CD14-positive monocyte (primary cell): ENCODE results near the gene ACTL8. TPM values are rescaled to one million over a fixed set of nuclear protein-coding genes. Genes with fewer than 3 reads are reported as not detected.

Source experiments
- DNase-seq, 3 donors: peaks; one replicate each; pipeline ENCODE4 v3.0.0-alpha.2; 2011 to 2022
- H2AFZ ChIP-seq: 2 replicates; pipeline ENCODE4 v1.6.0; 2012; ENCODE audit warnings: mild to moderate bottlenecking, low read depth, low read length, inconsistent platforms; ENCODE audit not compliant: insufficient read depth, poor library complexity, severe bottlenecking
- H3K27ac ChIP-seq, 2 donors: 1 replicate in 1 of 2; 2 replicates in 1 of 2; pipeline ENCODE4 v1.5.1; 2012 to 2013; ENCODE audit warnings: low read length in 2 of 2, control low read depth in 1 of 2, inconsistent platforms in 1 of 2, low read depth in 1 of 2, mild to moderate bottlenecking in 1 of 2
- H3K27me3 ChIP-seq, 2 donors: one replicate each; pipeline versions ENCODE4 v1.6.0 to v1.6.1; 2011 to 2013; ENCODE audit warnings: low read length in 2 of 2; ENCODE audit not compliant: control insufficient read depth in 2 of 2, insufficient read depth in 2 of 2
- H3K36me3 ChIP-seq, 2 donors: replicated peaks in 1 of 2; 1 replicate in 1 of 2; 2 replicates in 1 of 2; pipeline versions ENCODE4 v1.5.1 to v1.6.1; 2012 to 2013; ENCODE audit warnings: low read length in 2 of 2, control low read depth in 1 of 2, inconsistent platforms in 1 of 2, mild to moderate bottlenecking in 1 of 2; ENCODE audit not compliant: insufficient read depth in 2 of 2, control insufficient read depth in 1 of 2
- H3K4me1 ChIP-seq, 2 donors: 1 replicate in 1 of 2; 2 replicates in 1 of 2; pipeline versions ENCODE4 v1.5.1 to v1.6.1; 2012 to 2013; ENCODE audit warnings: low read length in 2 of 2, control low read depth in 1 of 2, inconsistent platforms in 1 of 2, mild to moderate bottlenecking in 1 of 2, moderate library complexity in 1 of 2; ENCODE audit not compliant: insufficient read depth in 2 of 2, control insufficient read depth in 1 of 2
- H3K4me2 ChIP-seq: replicated peaks from 2 replicates; pipeline ENCODE3; 2012; ENCODE audit warnings: low read length, moderate library complexity, mild to moderate bottlenecking; ENCODE audit not compliant: poor library complexity, severe bottlenecking; ENCODE audit errors: extremely low read depth
- H3K4me3 ChIP-seq, 3 experiments: fragments of 200-600 bp in 1 of 3; sonication (generic) in 1 of 3; replicated peaks in 1 of 3; 1 replicate in 2 of 3; 2 replicates in 1 of 3; pipeline ENCODE4 v1.5.1; 2011 to 2013; ENCODE audit warnings: low read length in 3 of 3, mild to moderate bottlenecking in 3 of 3, control low read depth in 2 of 3, low read depth in 2 of 3, inconsistent platforms in 1 of 3, moderate library complexity in 1 of 3
- H3K79me2 ChIP-seq: 2 replicates; pipeline ENCODE4 v1.6.0; 2012; ENCODE audit warnings: mild to moderate bottlenecking, control low read depth, inconsistent platforms, low read length, moderate library complexity; ENCODE audit not compliant: insufficient read depth
- H3K9ac ChIP-seq: 2 replicates; pipeline ENCODE4 v1.6.0; 2017; ENCODE audit warnings: low read length, mild to moderate bottlenecking; ENCODE audit not compliant: insufficient read depth, poor library complexity, severe bottlenecking
- H3K9me3 ChIP-seq, 2 donors: replicated peaks in 1 of 2; 1 replicate in 1 of 2; 2 replicates in 1 of 2; pipeline versions ENCODE4 v1.5.1 to v1.6.1; 2012 to 2013; ENCODE audit warnings: low read length in 2 of 2, control low read depth in 1 of 2; ENCODE audit not compliant: control insufficient read depth in 1 of 2, insufficient read depth in 1 of 2
- H4K20me1 ChIP-seq: 2 replicates; pipeline ENCODE4 v1.6.0; 2012; ENCODE audit warnings: mild to moderate bottlenecking, low read length, control low read depth, moderate library complexity; ENCODE audit not compliant: insufficient read depth
- H3K27ac Mint-ChIP-seq, 7 donors: one replicate each; pipeline ENCODE4 v1.8.0; 2020; ENCODE audit warnings: mild to moderate bottlenecking in 7 of 7, mixed read lengths in 7 of 7, moderate library complexity in 6 of 7, inconsistent platforms in 2 of 7
- H3K27me3 Mint-ChIP-seq, 3 donors: one replicate each; pipeline ENCODE4 v1.8.0; 2021 to 2022; ENCODE audit warnings: low read depth in 3 of 3, mild to moderate bottlenecking in 3 of 3, mixed read lengths in 3 of 3, moderate library complexity in 3 of 3, inconsistent platforms in 1 of 3
- H3K36me3 Mint-ChIP-seq, 2 donors: one replicate each; pipeline ENCODE4 v1.8.0; 2020; ENCODE audit warnings: mixed read lengths in 2 of 2, inconsistent platforms in 1 of 2, mild to moderate bottlenecking in 1 of 2
- H3K4me1 Mint-ChIP-seq: one replicate; pipeline ENCODE4 v1.8.0; 2020; ENCODE audit warnings: mild to moderate bottlenecking, mixed read lengths
- H3K4me3 Mint-ChIP-seq, 2 donors: one replicate each; pipeline ENCODE4 v1.8.0; 2020; ENCODE audit warnings: mild to moderate bottlenecking in 2 of 2, mixed read lengths in 2 of 2, moderate library complexity in 1 of 2
- H3K9me3 Mint-ChIP-seq, 7 donors: one replicate each; pipeline ENCODE4 v1.8.0; 2020 to 2022; ENCODE audit warnings: mixed read lengths in 7 of 7, mild to moderate bottlenecking in 6 of 7, moderate library complexity in 6 of 7, inconsistent platforms in 2 of 7
- CTCF ChIP-seq: fragments of 200-600 bp; IDR thresholded peaks from one replicate; pipeline ENCODE4 v1.8.0; 2022; ENCODE audit warnings: antibody characterized with exemption, mild to moderate bottlenecking
- WGBS: methylation state at CpG from one replicate; pipeline ENCODE4 v1.1.5; 2013; ENCODE audit warnings: missing lambda C conversion rate; ENCODE audit not compliant: insufficient coverage; 5-methylcytosine and 5-hydroxymethylcytosine counted together
- intact Hi-C, 2 donors: fragments of 100-400 bp; cut with micrococcal nuclease; formaldehyde crosslinking; loops; one replicate each; pipeline versions ENCODE4 v1.15.0 to v1.15.1; 2023
- polyA plus RNA-seq, 3 donors: library from polyadenylated mRNA; depleted of rRNA in 1 of 3; unstranded in 2 of 3; stranded (reverse) in 1 of 3; fragments of 300-500 nt in 2 of 3; fragments of >200 nt in 1 of 3; fragmentation: Illumina TruSeq in 2 of 3; gene quantifications; 1 replicate in 2 of 3; 2 replicates in 1 of 3; pipeline ENCODE4 v1.2.3, GENCODE V29; 2012 to 2021

ACTL8 gene
- polyA plus RNA-seq, 3 donors, result not detected

DNA sequence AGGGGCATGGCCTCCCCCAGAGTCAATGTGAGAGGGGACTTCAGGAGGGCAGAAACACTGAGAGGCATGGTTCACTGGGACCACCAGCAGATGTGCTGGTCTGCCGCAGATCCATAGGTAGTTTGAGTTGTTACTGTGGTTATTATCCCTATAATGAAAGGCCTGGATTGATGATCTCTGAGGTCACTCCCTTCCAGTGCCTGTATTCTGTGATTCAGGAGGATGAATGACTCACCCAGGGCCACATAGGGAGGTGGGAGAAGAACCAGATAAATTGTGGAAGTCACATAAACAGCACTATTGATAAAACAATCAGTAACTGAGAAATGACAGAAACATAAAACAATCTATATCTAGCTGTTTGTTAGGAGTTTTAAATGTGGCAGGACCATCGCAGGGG is 22.7 kb upstream of the ACTL8 start:
- Histone ChIP-seq H3K36me3 (no peaks in the 10 kb centered on the region), H3K27ac (no peak overlapping the region), H3K4me2 (no peak overlapping the region), H3K9ac (no peak overlapping the region), H3K4me1 (no peaks in the 10 kb centered on the region), H2AFZ (no peak overlapping the region), H3K4me3 (no peak overlapping the region), H3K27me3 (no peaks in the 10 kb centered on the region), H4K20me1 (no peaks in the 10 kb centered on the region), H3K79me2 (no peaks in the 10 kb centered on the region), H3K9me3 (peaks cover 9 to 15% of the 10 kb centered on the region in 2 donors)
- Mint-ChIP-seq H3K27ac (no peak overlapping the region), H3K36me3 (no peaks in the 10 kb centered on the region), H3K27me3 (peaks cover 3 to 7% (median 5%) of the 10 kb centered on the region in 3 donors), H3K4me3 (no peak overlapping the region), H3K4me1 (no peaks in the 10 kb centered on the region), H3K9me3 (peaks cover 8 to 15% (median 11%) of the 10 kb centered on the region in 7 donors)
- no peak for TF ChIP-seq CTCF
- no peak for DNase-seq
- 100% methylated on average over 1 of the region's 2 CpGs for WGBS
- intact Hi-C loops, result no loop called here

DNA sequence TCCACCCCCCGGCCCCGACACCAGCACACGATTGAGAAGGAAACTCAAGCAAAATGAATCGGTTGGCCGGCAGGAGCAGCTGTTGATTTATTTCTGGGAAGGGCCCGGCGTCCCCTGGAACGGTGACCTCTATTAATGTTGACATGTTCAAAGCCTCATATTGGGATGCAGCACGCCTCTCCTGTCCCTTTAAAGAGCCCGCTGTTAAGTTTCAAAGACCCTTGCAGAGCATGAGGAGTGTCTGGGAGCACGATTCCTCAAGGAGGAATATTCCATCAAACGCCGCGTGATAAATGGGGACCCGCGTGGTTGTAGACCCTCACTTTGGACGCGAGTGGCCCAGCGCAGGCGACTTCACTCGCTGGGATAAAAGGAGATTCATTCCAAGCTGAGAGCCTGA is 21.5 kb upstream of the ACTL8 start:
- no peak overlapping the region for H2AFZ ChIP-seq
- no peak overlapping the region for H3K4me3 ChIP-seq
- peaks cover 0 to 3% (median 0%) of the 10 kb centered on the region in 7 donors for H3K9me3 Mint-ChIP-seq
- no peak overlapping the region for H3K4me2 ChIP-seq
- no peak overlapping the region for H3K27ac ChIP-seq
- H3K4me1 Mint-ChIP-seq, result no peaks in the 10 kb centered on the region
- 85% methylated on average over 18 of the region's 21 CpGs for WGBS
- intact Hi-C loops, result no loop called here
- H3K79me2 ChIP-seq, result no peaks in the 10 kb centered on the region
- no peaks in the 10 kb centered on the region for H4K20me1 ChIP-seq
- no peak overlapping the region for H3K27ac Mint-ChIP-seq
- no peak for TF ChIP-seq CTCF
- H3K36me3 ChIP-seq, result no peaks in the 10 kb centered on the region
- peaks cover 2 to 5% of the 10 kb centered on the region in 2 donors for H3K9me3 ChIP-seq
- no peak for DNase-seq
- H3K9ac ChIP-seq, result no peak overlapping the region
- H3K4me1 ChIP-seq, result no peaks in the 10 kb centered on the region
- H3K27me3 ChIP-seq, result no peaks in the 10 kb centered on the region
- H3K27me3 Mint-ChIP-seq, result peaks cover 4 to 7% (median 5%) of the 10 kb centered on the region in 3 donors
- no peaks in the 10 kb centered on the region for H3K36me3 Mint-ChIP-seq
- H3K4me3 Mint-ChIP-seq, result no peak overlapping the region
